ENCODE data around the gene GABRA4. TPM values are rescaled to one million over a fixed set of nuclear protein-coding genes. Genes with fewer than 3 reads are reported as not detected.

The GABRA4 gene
- total and polyA plus RNA-seq, 7 donors: 0.09 to 0.36 (median 0.21) TPM; not detected in 3

GRCh38 chr4:46986922-46987638 lies 6.3 kb downstream of the GABRA4 start:
- WGBS, 2 donors: 77 to 82% methylated on average over 3 of the region's 3 CpGs
- Histone ChIP-seq H3K36me3 (no peaks in the 10 kb centered on the region), H3K27me3 (peaks cover 0 to 2% (median 0%) of the 10 kb centered on the region in 3 donors), H3K4me3 (no peak overlapping the region), H3K4me1 (no peaks in the 10 kb centered on the region), H3K9me3 (no peaks in the 10 kb centered on the region), H3K27ac (no peak overlapping the region)
- no peak for DNase-seq
- intact Hi-C loops (cut with DNase I): no loop called here
- TF ChIP-seq POLR2AphosphoS5 (IDR thresholded peaks at IDR 0.05) (no peak), CTCF (IDR thresholded peaks at IDR 0.05) (no peak), EP300 (IDR thresholded peaks at IDR 0.05) (no peak), POLR2A (IDR thresholded peaks at IDR 0.05) (no peak)

GRCh38 chr4:46984781-46985180 lies 8.6 kb downstream of the GABRA4 start:
- 94 to 96% methylated on average over 1 of the region's 1 CpG for WGBS, 2 donors
- H3K4me1 ChIP-seq: no peaks in the 10 kb centered on the region
- H3K4me3 ChIP-seq: no peak overlapping the region
- no peaks in the 10 kb centered on the region for H3K9me3 ChIP-seq
- intact Hi-C loops (cut with DNase I): no loop called here
- H3K27ac ChIP-seq: no peak overlapping the region
- no peak for TF ChIP-seq EP300 (IDR thresholded peaks at IDR 0.05)
- TF ChIP-seq POLR2AphosphoS5 (IDR thresholded peaks at IDR 0.05): no peak
- no peak for DNase-seq
- no peaks in the 10 kb centered on the region for H3K27me3 ChIP-seq
- H3K36me3 ChIP-seq: no peaks in the 10 kb centered on the region

GRCh38 chr4:46980851-46981250 lies 12.5 kb downstream of the GABRA4 start:
- no peak for TF ChIP-seq POLR2AphosphoS5 (IDR thresholded peaks at IDR 0.05)
- no peak for TF ChIP-seq POLR2A (IDR thresholded peaks at IDR 0.05)
- no peak for TF ChIP-seq EP300 (IDR thresholded peaks at IDR 0.05)
- Histone ChIP-seq H3K4me3 (no peak overlapping the region), H3K27ac (no peak overlapping the region), H3K27me3 (no peaks in the 10 kb centered on the region), H3K4me1 (no peaks in the 10 kb centered on the region), H3K9me3 (no peaks in the 10 kb centered on the region), H3K36me3 (no peaks in the 10 kb centered on the region)
- intact Hi-C loops (cut with DNase I): no loop called here
- WGBS, 2 donors: 86 to 87% methylated on average over 4 of the region's 4 CpGs
- no peak for DNase-seq

GRCh38 chr4:46979726-46980125 lies 13.7 kb downstream of the GABRA4 start:
- DNase-seq: no peak
- WGBS, 2 donors: 87 to 90% methylated on average over 4 of the region's 4 CpGs
- H3K27ac ChIP-seq: no peak overlapping the region
- H3K27me3 ChIP-seq: no peaks in the 10 kb centered on the region
- no peak overlapping the region for H3K4me3 ChIP-seq
- no peak for TF ChIP-seq CTCF (IDR thresholded peaks at IDR 0.05)
- no peak for TF ChIP-seq POLR2A (IDR thresholded peaks at IDR 0.05)
- TF ChIP-seq POLR2AphosphoS5 (IDR thresholded peaks at IDR 0.05): no peak
- no peak for TF ChIP-seq EP300 (IDR thresholded peaks at IDR 0.05)
- H3K4me1 ChIP-seq: no peaks in the 10 kb centered on the region
- intact Hi-C loops (cut with DNase I): no loop called here
- no peaks in the 10 kb centered on the region for H3K9me3 ChIP-seq
- H3K36me3 ChIP-seq: no peaks in the 10 kb centered on the region

GRCh38 chr4:46979283-46979682 lies 14.1 kb downstream of the GABRA4 start:
- H3K27me3 ChIP-seq: no peaks in the 10 kb centered on the region
- TF ChIP-seq CTCF (IDR thresholded peaks at IDR 0.05) (no peak), POLR2AphosphoS5 (IDR thresholded peaks at IDR 0.05) (no peak), POLR2A (IDR thresholded peaks at IDR 0.05) (no peak), EP300 (IDR thresholded peaks at IDR 0.05) (no peak)
- no peak overlapping the region for H3K4me3 ChIP-seq
- H3K4me1 ChIP-seq: no peaks in the 10 kb centered on the region
- no peak for DNase-seq
- WGBS, 2 donors: 37 to 61% methylated on average over 2 of the region's 2 CpGs
- H3K27ac ChIP-seq: no peak overlapping the region
- no peaks in the 10 kb centered on the region for H3K9me3 ChIP-seq
- intact Hi-C loops (cut with DNase I): no loop called here
- H3K36me3 ChIP-seq: no peaks in the 10 kb centered on the region

- Histone ChIP-seq H3K27me3 (no peaks in the 10 kb centered on the region), H3K4me1 (no peaks in the 10 kb centered on the region), H3K36me3 (no peaks in the 10 kb centered on the region), H3K9me3 (no peaks in the 10 kb centered on the region), H3K4me3 (no peak overlapping the region), H3K27ac (no peak overlapping the region)
- WGBS, 2 donors: 94 to 95% methylated on average over 2 of the region's 2 CpGs
- no peak for TF ChIP-seq POLR2A (IDR thresholded peaks at IDR 0.05)
- TF ChIP-seq POLR2AphosphoS5 (IDR thresholded peaks at IDR 0.05): no peak
- TF ChIP-seq EP300 (IDR thresholded peaks at IDR 0.05): no peak
- TF ChIP-seq CTCF (IDR thresholded peaks at IDR 0.05): no peak
- intact Hi-C loops (cut with DNase I): no loop called here
- DNase-seq: no peak
Observed at GRCh38 chr4:46977245-46977644, 16.1 kb downstream of the GABRA4 start.
